ENCODE data around the gene POLN.

The POLN gene

GRCh38 chr4:2241410-2242353, at the start of gene POLN, which contains the start of gene HAUS3:
Gene POLN, minus strand, starts transcription at chr4:2242121. Its CDS starts 12,890 bp downstream, at chr4:2229231.
Gene HAUS3, minus strand, starts transcription at chr4:2242121. Its CDS starts 1,175 bp downstream, at chr4:2240946.
- peak; percentile 97 for DNase-seq (ENCODE audit: low spot score)

DNA sequence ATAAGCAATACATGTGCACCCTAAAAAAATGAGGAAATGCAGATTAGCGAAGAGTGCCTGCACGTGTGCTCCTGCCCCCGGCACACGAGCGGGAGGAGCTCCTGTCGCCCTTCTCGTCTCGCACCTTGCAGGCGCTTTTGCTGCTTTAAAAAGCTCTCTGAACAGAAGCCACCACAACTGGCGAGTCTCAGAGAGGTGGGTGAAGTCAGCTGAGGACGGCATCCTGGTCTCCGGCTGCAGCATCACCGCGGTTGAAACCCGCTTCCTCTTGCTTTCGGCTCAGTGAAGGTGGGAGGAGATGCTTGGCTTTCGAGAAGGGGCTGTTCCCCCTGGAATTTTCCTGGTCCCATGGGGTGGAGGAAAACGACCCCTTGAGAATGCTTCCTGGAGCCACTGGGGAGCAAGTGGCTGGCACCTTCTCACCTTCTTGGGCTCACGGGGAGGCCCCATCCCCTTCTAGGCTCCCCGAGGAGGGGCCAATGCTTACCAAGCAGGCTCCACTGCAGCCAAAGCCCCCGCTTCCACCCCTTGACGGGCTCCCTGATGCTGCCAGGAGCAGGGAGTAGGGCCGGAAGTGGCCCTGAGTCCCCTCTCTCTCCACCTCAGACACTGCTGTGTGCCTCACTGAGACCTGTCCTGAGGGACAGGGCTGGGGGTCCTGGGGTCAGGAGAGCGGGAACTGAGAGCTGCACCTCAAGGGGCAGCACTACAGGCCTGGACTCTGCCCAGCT, 49.2 kb upstream of the POLN start:
- no peak for DNase-seq (ENCODE audit: low spot score)

DNA sequence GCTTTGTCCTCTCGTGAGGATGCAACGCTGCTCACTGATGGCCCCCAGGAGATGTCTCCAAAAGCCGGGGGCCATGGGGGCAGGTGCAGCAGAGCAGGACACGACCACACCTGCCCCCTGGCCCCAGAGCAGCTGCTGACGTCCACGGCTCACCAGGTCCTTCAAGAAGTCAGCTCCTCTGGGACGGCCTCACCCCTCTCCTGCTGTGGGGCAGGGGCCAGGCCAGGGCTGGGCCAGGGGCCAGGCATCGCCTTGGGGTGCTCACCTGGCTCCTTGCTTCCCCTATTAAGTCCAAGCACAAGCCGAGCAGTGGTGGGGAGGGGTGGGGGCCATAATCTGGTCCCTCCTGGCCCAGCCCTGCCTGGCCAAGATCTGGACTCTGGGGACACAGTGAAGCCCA, 48.6 kb upstream of the POLN start:
- no peak for DNase-seq (ENCODE audit: low spot score)

DNA sequence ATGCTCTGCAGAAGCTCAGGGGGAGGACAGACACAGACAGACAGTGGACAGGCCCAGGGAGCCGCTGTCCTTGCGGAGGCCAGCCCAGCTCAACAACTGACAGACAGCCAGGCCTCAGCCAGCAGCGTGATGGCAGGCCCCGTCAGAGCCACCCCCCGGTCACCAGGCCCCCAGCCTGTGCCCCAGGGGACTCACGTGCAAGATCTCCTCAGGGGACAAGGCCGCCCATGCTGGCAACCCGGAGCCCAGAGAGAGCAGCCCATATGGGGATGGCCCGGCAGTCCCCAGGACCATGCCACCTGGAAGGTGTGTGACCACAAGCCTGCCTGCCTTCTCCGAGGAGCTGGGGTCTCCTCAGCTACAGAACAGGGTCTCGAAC, 48.0 kb upstream of the POLN start:
- DNase-seq (ENCODE audit: low spot score), result no peak

DNA sequence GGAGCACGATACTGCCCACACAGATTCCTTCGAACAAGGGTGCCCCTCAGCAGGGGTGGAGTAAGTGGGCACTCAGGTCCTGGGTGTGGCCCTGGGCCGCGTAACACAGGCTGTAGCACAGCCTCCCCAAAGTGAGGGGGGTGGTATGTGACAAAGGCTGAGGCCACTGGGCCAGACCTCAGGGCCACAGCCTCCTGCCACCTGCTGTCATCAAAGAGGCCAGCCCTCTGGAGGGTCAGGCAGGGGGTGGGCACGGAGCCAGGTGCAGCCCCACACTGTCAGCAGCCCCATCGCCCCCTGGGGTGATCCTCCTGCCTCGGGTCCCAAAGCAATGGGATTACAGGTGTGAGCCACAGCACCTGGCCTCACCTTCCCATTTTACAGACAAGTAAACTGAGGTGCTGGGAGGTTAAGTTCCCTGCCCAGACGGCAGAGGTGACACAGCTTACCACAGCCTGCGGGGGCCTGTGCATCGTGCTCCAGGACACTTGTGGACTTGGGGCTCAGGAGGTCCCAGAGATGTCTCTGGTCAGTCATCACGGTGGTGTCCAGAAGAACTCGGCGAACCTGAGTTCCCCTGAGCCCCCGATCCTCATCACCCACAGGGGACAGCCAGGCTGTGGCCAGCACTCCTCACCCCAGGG, 47.5 kb upstream of the POLN start:
- DNase-seq (ENCODE audit: low spot score), result no peak

DNA sequence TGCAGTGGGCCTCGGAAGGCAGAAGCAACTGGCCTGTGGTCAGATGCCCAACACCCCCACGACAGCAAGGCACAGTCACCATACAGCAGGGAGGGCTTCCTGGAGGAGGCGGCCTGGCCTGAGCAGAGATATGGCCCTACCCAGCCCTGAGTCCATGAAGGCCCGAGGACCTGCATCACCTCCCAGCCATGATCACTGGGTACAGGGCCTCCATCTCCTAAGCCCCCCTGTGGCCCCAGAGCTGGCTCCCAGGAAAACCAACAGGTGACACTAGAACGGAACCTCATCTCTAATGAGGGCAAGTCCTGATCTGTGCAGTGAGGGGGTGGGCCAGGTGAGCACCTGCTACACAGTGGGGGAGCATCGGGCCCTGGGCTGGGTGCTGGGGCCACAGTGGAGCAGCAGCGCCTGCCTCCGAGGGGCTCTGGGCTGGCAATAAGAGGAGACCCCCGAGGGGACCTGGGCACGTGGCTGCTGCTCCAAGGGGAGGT, 46.2 kb upstream of the POLN start:
- DNase-seq (ENCODE audit: low spot score), result no peak

DNA sequence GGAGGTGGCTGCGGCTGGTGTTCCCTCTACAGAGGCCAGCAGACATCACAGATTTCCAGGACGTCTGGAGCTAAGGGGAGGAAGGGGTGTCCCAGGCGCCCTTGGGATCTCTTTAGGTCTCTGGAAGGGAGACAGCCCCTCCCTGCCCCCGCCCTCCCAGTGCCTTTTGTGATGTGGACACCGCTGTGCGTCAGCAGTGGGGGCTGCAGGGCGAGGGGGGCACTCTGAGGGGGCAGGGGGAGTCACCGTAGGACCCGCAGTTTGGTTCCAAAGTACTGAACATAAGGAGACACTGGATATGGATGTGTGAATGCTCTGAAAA, 45.6 kb upstream of the POLN start:
- DNase-seq (ENCODE audit: low spot score), result no peak

GRCh38 chr4:2286904-2287593, 45.1 kb upstream of the POLN start:
- no peak for DNase-seq (ENCODE audit: low spot score)

DNA sequence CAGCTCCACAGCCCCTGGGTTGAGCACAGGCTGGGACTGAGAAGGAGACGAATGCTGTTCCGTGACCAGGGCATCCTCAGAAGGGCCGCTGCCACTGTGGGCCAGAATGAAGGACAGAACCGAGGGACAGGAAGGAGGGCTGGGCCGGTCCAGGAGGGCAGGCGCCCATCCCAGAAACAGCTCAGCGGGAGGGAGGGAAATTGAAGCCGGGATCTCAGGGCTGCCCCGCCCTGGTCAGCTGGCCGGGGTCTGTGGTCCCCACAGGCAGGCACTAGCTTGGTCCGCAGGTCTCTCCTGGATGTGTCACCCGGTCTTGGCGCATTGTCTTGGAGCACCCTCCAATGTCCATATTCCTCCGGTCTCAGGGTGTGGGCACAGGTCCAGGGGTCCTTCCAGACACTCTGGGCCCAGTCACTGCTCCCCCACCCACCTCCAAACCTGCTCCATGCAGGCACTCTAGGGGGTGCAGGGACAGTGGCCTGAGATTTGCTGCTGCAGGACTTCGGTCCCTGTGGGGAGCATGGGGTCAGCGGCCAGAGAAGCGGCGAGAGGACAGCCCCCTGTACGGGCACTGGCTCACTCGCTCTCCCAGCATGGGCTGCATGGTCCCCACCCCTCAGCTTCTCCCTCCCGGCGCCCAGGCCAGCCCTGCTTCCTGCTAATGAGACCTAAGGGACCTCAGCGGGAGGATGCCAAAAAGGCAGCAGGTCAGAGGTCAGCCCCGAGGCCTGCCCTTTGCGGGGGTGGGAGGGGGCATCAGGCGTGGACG, 43.9 kb upstream of the POLN start:
- DNase-seq (ENCODE audit: low spot score), result no peak

GRCh38 chr4:2284934-2285612, 43.2 kb upstream of the POLN start:
- DNase-seq (ENCODE audit: low spot score), result peak; percentile 85

DNA sequence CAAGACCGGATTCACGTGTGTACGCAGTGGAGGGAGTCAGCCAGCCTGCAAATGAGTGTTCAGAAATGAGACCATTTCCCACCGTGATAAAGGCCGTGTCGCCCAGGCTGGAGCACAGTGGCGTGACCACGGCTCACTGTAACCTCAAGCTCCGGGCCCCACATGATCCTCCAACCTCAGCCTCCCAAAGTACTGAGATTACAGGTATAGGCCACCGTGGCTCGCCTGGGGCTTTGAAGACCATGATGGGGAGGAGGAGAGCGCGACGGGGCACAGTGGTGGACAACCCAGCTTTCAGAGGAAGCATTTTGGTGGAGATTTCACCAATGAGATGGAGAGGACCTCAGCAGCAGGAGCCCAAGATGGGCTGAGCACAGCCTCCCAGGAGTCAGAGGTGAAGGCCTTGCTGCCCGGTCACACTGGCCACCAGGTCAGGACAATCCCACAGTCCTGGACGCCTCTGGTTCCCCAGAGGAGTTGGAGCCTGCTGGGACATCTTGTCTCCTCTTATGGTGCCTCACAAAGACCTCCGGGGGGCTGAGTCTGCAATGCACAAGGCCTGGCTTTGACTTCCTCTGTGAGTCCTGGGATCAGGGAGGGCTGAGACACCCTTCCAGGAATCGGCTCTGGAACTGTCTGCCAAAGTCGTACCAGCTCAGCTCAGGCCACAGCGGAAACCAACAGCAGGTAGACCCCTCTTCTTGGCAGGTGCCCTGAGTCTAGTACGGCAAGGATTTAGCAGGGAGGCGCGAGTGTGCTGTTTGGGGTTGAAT, 42.4 kb upstream of the POLN start:
- no peak for DNase-seq (ENCODE audit: low spot score)

GRCh38 chr4:2283199-2283711, 41.3 kb upstream of the POLN start:
- DNase-seq (ENCODE audit: low spot score), result no peak

DNA sequence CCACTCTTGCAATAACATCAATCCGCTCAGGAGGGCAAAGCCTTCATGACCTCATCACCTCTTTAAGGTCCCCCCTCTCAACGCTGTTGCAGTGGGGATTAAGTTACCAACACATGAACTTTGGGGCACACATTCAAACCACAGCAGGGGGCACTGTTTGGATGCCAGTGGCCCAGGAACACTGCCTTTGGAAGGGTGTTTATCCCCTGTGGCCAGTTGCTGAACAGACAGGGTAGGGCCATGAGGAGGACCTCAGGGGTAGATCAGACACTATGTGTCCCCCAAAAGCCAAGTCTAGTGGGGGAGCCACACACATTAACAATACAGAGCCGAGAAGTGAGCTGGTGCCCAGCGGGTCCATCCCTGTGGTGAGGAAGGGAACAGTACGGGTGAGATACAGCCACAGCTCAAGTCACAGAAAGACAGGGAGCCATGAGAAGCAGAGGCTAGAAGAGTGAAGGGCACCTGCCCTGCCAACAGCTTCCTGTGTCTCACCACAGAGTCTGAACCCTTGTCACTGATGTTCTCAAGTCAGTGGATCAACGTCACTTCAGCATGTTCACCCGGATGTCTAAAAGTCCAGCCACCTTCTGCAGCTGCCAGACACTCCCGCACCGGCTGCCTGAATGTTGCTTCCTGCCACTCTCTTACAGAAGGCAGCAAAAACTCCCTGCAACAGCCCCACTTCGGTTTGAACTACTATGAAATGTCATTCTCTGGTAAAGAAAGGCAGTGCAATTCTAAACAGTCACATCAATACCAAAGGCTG, 39.8 kb upstream of the POLN start:
- no peak for DNase-seq (ENCODE audit: low spot score)

GRCh38 chr4:2280531-2281300, 38.8 kb upstream of the POLN start:
- no peak for DNase-seq (ENCODE audit: low spot score)

GRCh38 chr4:2277956-2278355, 36.0 kb upstream of the POLN start:
- DNase-seq (ENCODE audit: low spot score), result no peak

GRCh38 chr4:2276581-2277325, 34.8 kb upstream of the POLN start:
- no peak for DNase-seq (ENCODE audit: low spot score)

DNA sequence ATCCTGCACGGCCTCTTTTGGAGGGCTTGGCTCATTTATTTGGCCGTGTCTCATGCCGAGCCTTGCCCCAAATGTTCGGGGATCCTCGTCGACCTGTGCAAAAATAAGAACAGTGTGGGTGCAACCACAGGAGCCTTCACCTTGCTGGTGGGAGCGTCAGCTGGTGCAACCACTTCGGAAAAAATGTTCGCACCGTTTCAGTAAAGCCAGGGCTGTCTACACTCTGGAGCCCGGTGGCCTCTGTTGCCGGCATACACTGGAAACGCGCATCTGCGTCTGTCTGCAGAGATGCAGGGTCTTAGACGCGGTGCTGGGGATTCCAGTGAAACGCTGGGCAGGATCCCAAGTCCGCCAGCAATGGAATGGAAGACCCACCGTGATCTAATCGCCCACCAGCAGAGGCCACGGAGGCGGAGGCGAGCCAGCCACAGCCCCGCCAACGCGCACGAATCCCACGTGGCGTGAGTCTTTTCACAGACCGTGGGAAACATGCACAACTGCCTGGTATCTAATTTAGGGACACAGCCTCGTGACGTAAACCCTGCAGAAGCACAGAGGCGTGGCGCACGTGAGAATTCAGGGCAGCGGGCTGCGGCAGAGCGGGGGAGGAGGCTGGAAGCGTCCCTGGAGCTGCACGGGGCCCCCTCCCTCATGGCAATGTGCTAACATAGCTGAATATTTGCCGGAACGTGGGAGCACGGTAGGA, 33.8 kb upstream of the POLN start:
- DNase-seq (ENCODE audit: low spot score), result no peak
